GM12878 (cell line): ENCODE data around the gene LDLR. TPM values are rescaled to one million over a fixed set of nuclear protein-coding genes. Genes with fewer than 3 reads are reported as not detected.

ENCODE experiments used
- ATAC-seq: fragments of 200-7000 bp; cut with Tn5 transposase; 3 replicates; pipeline ENCODE4 v1.9.1; 2020; ENCODE audit warnings: mild to moderate bottlenecking, moderate library complexity
- BruUV-seq: library from RNA; stranded (reverse); fragments of 400-500 nt; replicated peaks from 2 replicates; lab custom pipeline; 2021; lab: Mats Ljungman, UMichigan
- CTCF ChIA-PET: fragments of 300-600 bp; sonication (Branson Sonifier 250); formaldehyde crosslinking; extraction: SDS; loops from one replicate; lab custom pipeline; 2021; ENCODE audit warnings: inconsistent platforms; lab: Yijun Ruan, JAX
- POLR2A ChIA-PET: fragments of 350-600 bp; formaldehyde crosslinking; extraction: SDS; loops from one replicate; lab custom pipeline; 2021; ENCODE audit warnings: inconsistent platforms; lab: Charles Lee
- RAD21 ChIA-PET: fragments of 300-600 bp; sonication (Branson Sonifier 250); formaldehyde crosslinking; loops from one replicate; lab custom pipeline; 2023; ENCODE audit warnings: antibody characterized with exemption; ENCODE audit not compliant: unreplicated experiment; lab: Charles Lee
- SMC1A ChIA-PET: fragments of 300-600 bp; sonication (Branson Sonifier 250); formaldehyde crosslinking; loops from one replicate; lab custom pipeline; 2023; ENCODE audit not compliant: unreplicated experiment, uncharacterized antibody; lab: Charles Lee
- DNase-seq: peaks from one replicate; pipeline ENCODE4 v3.0.0-alpha.2; 2011; ENCODE audit warnings: low read depth, low spot score
- FAIRE-seq: peaks from 3 replicates; lab custom pipeline; 2011; peaks lifted over from hg19 to GRCh38; lab: Jason Lieb, UNC
- H2AFZ ChIP-seq: 2 replicates; pipeline ENCODE4 v1.6.0; 2011; ENCODE audit warnings: low read depth, low read length, control low read depth; ENCODE audit not compliant: control insufficient read depth
- H3K27ac ChIP-seq: 2 replicates; pipeline ENCODE4 v1.5.1; 2011; ENCODE audit warnings: control low read depth; ENCODE audit not compliant: control insufficient read depth, insufficient read depth
- H3K27me3 ChIP-seq, 2 experiments: replicated peaks in 1 of 2; 2 replicates each; pipeline versions ENCODE4 v1.6.0 to v1.6.1; 2011; ENCODE audit warnings: low read length in 1 of 2; ENCODE audit not compliant: control insufficient read depth in 2 of 2, insufficient read depth in 2 of 2
- H3K36me3 ChIP-seq, 2 experiments: 2 replicates each; pipeline ENCODE4 v1.5.1; 2011; ENCODE audit warnings: low read length in 1 of 2; ENCODE audit not compliant: control insufficient read depth in 2 of 2, insufficient read depth in 2 of 2
- H3K4me1 ChIP-seq: 2 replicates; pipeline ENCODE4 v1.6.1; 2011; ENCODE audit warnings: mild to moderate bottlenecking, low read length, moderate library complexity, mixed read lengths; ENCODE audit not compliant: control insufficient read depth, insufficient read depth
- H3K4me2 ChIP-seq: 2 replicates; pipeline ENCODE4 v1.6.0; 2011; ENCODE audit warnings: control low read depth; ENCODE audit not compliant: control insufficient read depth, insufficient read depth
- H3K4me3 ChIP-seq: fragments of 200-600 bp; sonication (generic); 2 replicates; pipeline ENCODE4 v1.5.1; 2016
- H3K79me2 ChIP-seq: 2 replicates; pipeline ENCODE4 v1.6.0; 2011; ENCODE audit warnings: low read length; ENCODE audit not compliant: control insufficient read depth, insufficient read depth
- H3K9ac ChIP-seq: 2 replicates; pipeline ENCODE4 v1.8.0; 2011; ENCODE audit warnings: low read length, control low read depth, mixed read lengths; ENCODE audit not compliant: control insufficient read depth, insufficient read depth
- H3K9me3 ChIP-seq: replicated peaks from 3 replicates; pipeline ENCODE4 v1.5.1; 2011; ENCODE audit warnings: mild to moderate bottlenecking, low read length; ENCODE audit not compliant: control insufficient read depth, insufficient read depth
- H4K20me1 ChIP-seq: 2 replicates; pipeline ENCODE4 v1.6.0; 2011; ENCODE audit not compliant: control insufficient read depth, insufficient read depth
- EED ChIP-seq: sonication (generic); IDR thresholded peaks from 2 replicates; pipeline ENCODE4 v1.6.1; 2016; ENCODE audit warnings: antibody characterized with exemption, low read depth
- ELK1 ChIP-seq: IDR thresholded peaks from 2 replicates; pipeline ENCODE4 v1.6.1; 2012; ENCODE audit warnings: low read depth, low read length, improper control_type of control experiment
- JUND ChIP-seq: IDR thresholded peaks from 2 replicates; pipeline ENCODE4 v1.6.1; 2012; ENCODE audit warnings: low read depth, mild to moderate bottlenecking, low read length, improper control_type of control experiment, moderate library complexity
- MTA3 ChIP-seq: IDR thresholded peaks from 2 replicates; pipeline ENCODE4 v1.6.1; 2012; ENCODE audit warnings: low read length, inconsistent platforms, borderline replicate concordance
- NRF1 ChIP-seq: conservative IDR thresholded peaks from 2 replicates; pipeline ENCODE4 v1.6.1; 2011; ENCODE audit warnings: mild to moderate bottlenecking, low read depth, low read length, improper control_type of control experiment
- SMC3 ChIP-seq: IDR thresholded peaks from 2 replicates; pipeline ENCODE4 v1.6.1; 2011; ENCODE audit warnings: low read length, improper control_type of control experiment, borderline replicate concordance
- ZNF207 ChIP-seq: fragments of 450-650 bp; IDR thresholded peaks from 2 replicates; pipeline ENCODE4 v1.6.1; 2014; ENCODE audit warnings: antibody characterized with exemption, mild to moderate bottlenecking, borderline replicate concordance
- WGBS: methylation state at CpG from one replicate; pipeline ENCODE4 v1.1.6; 2016; ENCODE audit warnings: low lambda C conversion rate; ENCODE audit not compliant: insufficient replicate concordance, insufficient coverage; ENCODE audit errors: missing lambda C conversion rate; 5-methylcytosine and 5-hydroxymethylcytosine counted together
- in situ Hi-C: fragments of 300-500 bp; cut with MboI; formaldehyde crosslinking; loops from 9 replicates; pipeline ENCODE4 v1.14.3; 2018; ENCODE audit warnings: mixed read lengths
- intact Hi-C: fragments of 100-400 bp; cut with micrococcal nuclease; formaldehyde crosslinking; loops from one replicate; pipeline ENCODE4 v1.14.2; 2022; ENCODE audit not compliant: unreplicated experiment
- polyA plus RNA-seq, 11 experiments: library from polyadenylated mRNA; depleted of rRNA in 4 of 11; unstranded in 6 of 11; stranded (reverse) in 5 of 11; fragments of >200 nt; fragmentation: Nextera tagmentation in 4 of 11; fragmentation: Illumina TruSeq in 1 of 11; extraction: Ambion mirVana in 4 of 11; extraction: Trizol in 1 of 11; gene quantifications; 1 replicate in 1 of 11; 2 replicates in 10 of 11; pipeline versions ENCODE4 v1.2.1 to v1.2.3, GENCODE V29; 2011 to 2016; ENCODE audit warnings: inconsistent platforms in 2 of 11, missing spikeins in 2 of 11, low read depth in 1 of 11
- total RNA-seq, 4 experiments: library from RNA; depleted of rRNA in 3 of 4; stranded (reverse); fragments of >200 nt in 3 of 4; fragmentation: Illumina TruSeq in 1 of 4; extraction: Trizol in 1 of 4; gene quantifications; 2 replicates each; pipeline versions ENCODE4 v1.2.1 to v1.2.3, GENCODE V29; 2013 to 2021
- TF ChIP-seq, protein P1 (sequence below): fragments of 450-650 bp; IDR thresholded peaks from 2 replicates; pipeline ENCODE4 v1.6.1; 2016; ENCODE audit warnings: mild to moderate bottlenecking
- TF ChIP-seq, protein P2 (sequence below): IDR thresholded peaks from 2 replicates; pipeline ENCODE4 v1.6.1; 2012; ENCODE audit warnings: mild to moderate bottlenecking, low read depth, low read length
- TF ChIP-seq, protein P3 (sequence below): fragments of 450-650 bp; IDR thresholded peaks from 2 replicates; pipeline ENCODE4 v1.6.1; 2017; ENCODE audit warnings: antibody characterized with exemption, mild to moderate bottlenecking, moderate library complexity

LDLR gene
- total and polyA plus RNA-seq, 10 of the 15 experiments (the other 5 are each of a cell fraction or from before 2014, with no cell fraction given), result 11.3 to 59.2 (median 27.3) TPM

- Histone ChIP-seq H3K79me2 (peaks cover 85% of the 10 kb centered on the region), H4K20me1 (no peaks in the 10 kb centered on the region; the same call in none of the 2 replicates), H3K4me1 (peaks cover 40% of the 10 kb centered on the region), H3K27ac (peak overlapping the region; percentile 91), H3K9me3 (no peaks in the 10 kb centered on the region), H2AFZ (no peak overlapping the region), H3K27me3 (no peaks in the 10 kb centered on the region), H3K36me3 (peaks cover 0 to 17% of the 10 kb centered on the region in 2 experiments; a peak in 2 of 4 replicates), H3K9ac (no peak overlapping the region), H3K4me2 (peak overlapping the region; percentile 100), H3K4me3 (peak overlapping the region; percentile 24; the same call in 1 of the 2 replicates)
- CTCF ChIA-PET, result interaction anchor here (1.5 to 3.9 kb wide), 4 partner anchors 32 to 157 kb away, joined by 6 to 22 read pairs (median 8); no protein-coding TSS in a partner anchor
- no peak for ATAC-seq
- in situ Hi-C loops, result no loop called here
- 97% methylated on average over 15 of the region's 15 CpGs for WGBS
- DNase-seq, result no peak
- RAD21 ChIA-PET, result interaction anchor here (0.6 to 1.8 kb wide), 4 partner anchors 58 to 391 kb away, joined by 4 to 6 read pairs (median 4); no protein-coding TSS in a partner anchor
- POLR2A ChIA-PET, result interaction anchor here (0.6 to 1.9 kb wide), 11 partner anchors 12 to 219 kb away, joined by 3 to 6 read pairs (median 3); no protein-coding TSS in a partner anchor
- no peak for FAIRE-seq
- no TSS peak for BruUV-seq
- no peak for TF ChIP-seq ELK1
- TF ChIP-seq, protein P1, sequence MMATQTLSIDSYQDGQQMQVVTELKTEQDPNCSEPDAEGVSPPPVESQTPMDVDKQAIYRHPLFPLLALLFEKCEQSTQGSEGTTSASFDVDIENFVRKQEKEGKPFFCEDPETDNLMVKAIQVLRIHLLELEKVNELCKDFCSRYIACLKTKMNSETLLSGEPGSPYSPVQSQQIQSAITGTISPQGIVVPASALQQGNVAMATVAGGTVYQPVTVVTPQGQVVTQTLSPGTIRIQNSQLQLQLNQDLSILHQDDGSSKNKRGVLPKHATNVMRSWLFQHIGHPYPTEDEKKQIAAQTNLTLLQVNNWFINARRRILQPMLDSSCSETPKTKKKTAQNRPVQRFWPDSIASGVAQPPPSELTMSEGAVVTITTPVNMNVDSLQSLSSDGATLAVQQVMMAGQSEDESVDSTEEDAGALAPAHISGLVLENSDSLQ, result no peak
- TF ChIP-seq, protein P2, sequence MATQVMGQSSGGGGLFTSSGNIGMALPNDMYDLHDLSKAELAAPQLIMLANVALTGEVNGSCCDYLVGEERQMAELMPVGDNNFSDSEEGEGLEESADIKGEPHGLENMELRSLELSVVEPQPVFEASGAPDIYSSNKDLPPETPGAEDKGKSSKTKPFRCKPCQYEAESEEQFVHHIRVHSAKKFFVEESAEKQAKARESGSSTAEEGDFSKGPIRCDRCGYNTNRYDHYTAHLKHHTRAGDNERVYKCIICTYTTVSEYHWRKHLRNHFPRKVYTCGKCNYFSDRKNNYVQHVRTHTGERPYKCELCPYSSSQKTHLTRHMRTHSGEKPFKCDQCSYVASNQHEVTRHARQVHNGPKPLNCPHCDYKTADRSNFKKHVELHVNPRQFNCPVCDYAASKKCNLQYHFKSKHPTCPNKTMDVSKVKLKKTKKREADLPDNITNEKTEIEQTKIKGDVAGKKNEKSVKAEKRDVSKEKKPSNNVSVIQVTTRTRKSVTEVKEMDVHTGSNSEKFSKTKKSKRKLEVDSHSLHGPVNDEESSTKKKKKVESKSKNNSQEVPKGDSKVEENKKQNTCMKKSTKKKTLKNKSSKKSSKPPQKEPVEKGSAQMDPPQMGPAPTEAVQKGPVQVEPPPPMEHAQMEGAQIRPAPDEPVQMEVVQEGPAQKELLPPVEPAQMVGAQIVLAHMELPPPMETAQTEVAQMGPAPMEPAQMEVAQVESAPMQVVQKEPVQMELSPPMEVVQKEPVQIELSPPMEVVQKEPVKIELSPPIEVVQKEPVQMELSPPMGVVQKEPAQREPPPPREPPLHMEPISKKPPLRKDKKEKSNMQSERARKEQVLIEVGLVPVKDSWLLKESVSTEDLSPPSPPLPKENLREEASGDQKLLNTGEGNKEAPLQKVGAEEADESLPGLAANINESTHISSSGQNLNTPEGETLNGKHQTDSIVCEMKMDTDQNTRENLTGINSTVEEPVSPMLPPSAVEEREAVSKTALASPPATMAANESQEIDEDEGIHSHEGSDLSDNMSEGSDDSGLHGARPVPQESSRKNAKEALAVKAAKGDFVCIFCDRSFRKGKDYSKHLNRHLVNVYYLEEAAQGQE, result no peak
- no peak for TF ChIP-seq MTA3
- TF ChIP-seq JUND, result no peak
- TF ChIP-seq, protein P3, sequence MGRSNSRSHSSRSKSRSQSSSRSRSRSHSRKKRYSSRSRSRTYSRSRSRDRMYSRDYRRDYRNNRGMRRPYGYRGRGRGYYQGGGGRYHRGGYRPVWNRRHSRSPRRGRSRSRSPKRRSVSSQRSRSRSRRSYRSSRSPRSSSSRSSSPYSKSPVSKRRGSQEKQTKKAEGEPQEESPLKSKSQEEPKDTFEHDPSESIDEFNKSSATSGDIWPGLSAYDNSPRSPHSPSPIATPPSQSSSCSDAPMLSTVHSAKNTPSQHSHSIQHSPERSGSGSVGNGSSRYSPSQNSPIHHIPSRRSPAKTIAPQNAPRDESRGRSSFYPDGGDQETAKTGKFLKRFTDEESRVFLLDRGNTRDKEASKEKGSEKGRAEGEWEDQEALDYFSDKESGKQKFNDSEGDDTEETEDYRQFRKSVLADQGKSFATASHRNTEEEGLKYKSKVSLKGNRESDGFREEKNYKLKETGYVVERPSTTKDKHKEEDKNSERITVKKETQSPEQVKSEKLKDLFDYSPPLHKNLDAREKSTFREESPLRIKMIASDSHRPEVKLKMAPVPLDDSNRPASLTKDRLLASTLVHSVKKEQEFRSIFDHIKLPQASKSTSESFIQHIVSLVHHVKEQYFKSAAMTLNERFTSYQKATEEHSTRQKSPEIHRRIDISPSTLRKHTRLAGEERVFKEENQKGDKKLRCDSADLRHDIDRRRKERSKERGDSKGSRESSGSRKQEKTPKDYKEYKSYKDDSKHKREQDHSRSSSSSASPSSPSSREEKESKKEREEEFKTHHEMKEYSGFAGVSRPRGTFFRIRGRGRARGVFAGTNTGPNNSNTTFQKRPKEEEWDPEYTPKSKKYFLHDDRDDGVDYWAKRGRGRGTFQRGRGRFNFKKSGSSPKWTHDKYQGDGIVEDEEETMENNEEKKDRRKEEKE, result no peak
- TF ChIP-seq EED, result no peak
- TF ChIP-seq NRF1, result no peak
- TF ChIP-seq SMC3, result no peak
- TF ChIP-seq ZNF207, result no peak
- intact Hi-C loops, result loop anchor here (5.0 to 10.0 kb wide), 3 partner anchors 216 to 1691 kb away; partner anchors contain the start of gene DNM2
- SMC1A ChIA-PET, result interaction anchor here (0.5 to 3.4 kb wide), 3 partner anchors 58 to 229 kb away, joined by 3 to 8 read pairs (median 3); no protein-coding TSS in a partner anchor
These were observed 4.5 kb downstream of the LDLR start for GRCh38 chr19:11093689-11094238.
